DOHH2 (cell line): Measurements from ENCODE around the gene SLC15A2.

Source experiments
- EZH2phosphoT487 ChIP-seq: fragments of 200-600 bp; sonication (generic); IDR thresholded peaks from 2 replicates; pipeline ENCODE4 v1.6.1; 2017; ENCODE audit warnings: borderline replicate concordance, mild to moderate bottlenecking, antibody characterized with exemption, low read length, moderate library complexity, mixed read lengths
- TF ChIP-seq, protein P1 (sequence below): fragments of 200-600 bp; sonication (generic); IDR thresholded peaks from one replicate; pipeline ENCODE4 v1.5.1; 2014; ENCODE audit warnings: antibody characterized with exemption, mild to moderate bottlenecking, low read depth, low read length; ENCODE audit not compliant: poor library complexity, severe bottlenecking

DNA sequence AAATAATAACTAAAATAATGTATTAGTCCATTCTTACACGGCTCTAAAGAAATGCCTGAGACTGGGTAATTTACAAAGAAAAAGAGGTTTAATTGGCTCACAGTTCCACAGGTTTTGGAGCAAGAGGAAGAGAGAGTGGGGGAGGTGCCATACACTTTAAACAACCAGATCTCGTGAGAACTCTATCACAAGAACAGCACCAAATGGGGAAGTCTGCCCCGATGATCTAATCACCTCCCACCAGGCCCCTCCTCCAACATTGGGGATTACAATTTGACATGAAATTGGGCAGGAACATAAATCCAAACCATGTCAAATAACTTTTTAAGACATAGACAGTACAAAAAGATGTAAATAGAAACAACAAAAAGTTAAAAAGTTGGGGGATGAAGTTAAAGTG is 64.6 kb downstream of the SLC15A2 start:
- TF ChIP-seq, protein P1, sequence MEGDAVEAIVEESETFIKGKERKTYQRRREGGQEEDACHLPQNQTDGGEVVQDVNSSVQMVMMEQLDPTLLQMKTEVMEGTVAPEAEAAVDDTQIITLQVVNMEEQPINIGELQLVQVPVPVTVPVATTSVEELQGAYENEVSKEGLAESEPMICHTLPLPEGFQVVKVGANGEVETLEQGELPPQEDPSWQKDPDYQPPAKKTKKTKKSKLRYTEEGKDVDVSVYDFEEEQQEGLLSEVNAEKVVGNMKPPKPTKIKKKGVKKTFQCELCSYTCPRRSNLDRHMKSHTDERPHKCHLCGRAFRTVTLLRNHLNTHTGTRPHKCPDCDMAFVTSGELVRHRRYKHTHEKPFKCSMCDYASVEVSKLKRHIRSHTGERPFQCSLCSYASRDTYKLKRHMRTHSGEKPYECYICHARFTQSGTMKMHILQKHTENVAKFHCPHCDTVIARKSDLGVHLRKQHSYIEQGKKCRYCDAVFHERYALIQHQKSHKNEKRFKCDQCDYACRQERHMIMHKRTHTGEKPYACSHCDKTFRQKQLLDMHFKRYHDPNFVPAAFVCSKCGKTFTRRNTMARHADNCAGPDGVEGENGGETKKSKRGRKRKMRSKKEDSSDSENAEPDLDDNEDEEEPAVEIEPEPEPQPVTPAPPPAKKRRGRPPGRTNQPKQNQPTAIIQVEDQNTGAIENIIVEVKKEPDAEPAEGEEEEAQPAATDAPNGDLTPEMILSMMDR = no peak
- TF ChIP-seq EZH2phosphoT487 = no peak
